IMR-90 (cell line): Measurements from ENCODE around the gene TCEA2. TPM values are rescaled to one million over a fixed set of nuclear protein-coding genes. Genes with fewer than 3 reads are reported as not detected.

ENCODE experiments used
- ATAC-seq: fragments of 200-7000 bp; cut with Tn5 transposase; 2 replicates; pipeline ENCODE4 v1.9.1; 2020; ENCODE audit warnings: low read depth, mild to moderate bottlenecking, moderate library complexity
- BruUV-seq: library from RNA; stranded (reverse); fragments of 400-500 nt; replicated peaks from 2 replicates; lab custom pipeline; 2021; lab: Mats Ljungman, UMichigan
- CTCF ChIA-PET: fragments of 300-600 bp; formaldehyde crosslinking; extraction: SDS; loops from one replicate; lab custom pipeline; 2021; ENCODE audit warnings: antibody characterized with exemption; lab: Yijun Ruan, JAX
- POLR2A ChIA-PET: fragments of 300-600 bp; sonication (Branson Sonifier 250); formaldehyde crosslinking; loops from one replicate; lab custom pipeline; 2022; ENCODE audit warnings: antibody characterized with exemption; ENCODE audit not compliant: unreplicated experiment; lab: Charles Lee
- DNase-seq: peaks from one replicate; pipeline ENCODE4 v3.0.0; 2013
- H2AFZ ChIP-seq: replicated peaks from 2 replicates; pipeline ENCODE3; 2013; ENCODE audit warnings: low read length, mild to moderate bottlenecking; ENCODE audit not compliant: poor library complexity
- H2AK5ac ChIP-seq: 2 replicates; pipeline ENCODE4 v1.6.1; 2013; ENCODE audit warnings: low read depth, low read length, inconsistent platforms
- H2AK9ac ChIP-seq: replicated peaks from 2 replicates; pipeline ENCODE3; 2013; ENCODE audit warnings: mild to moderate bottlenecking, low read depth, low read length, moderate library complexity; ENCODE audit not compliant: poor library complexity
- H2BK120ac ChIP-seq: 2 replicates; pipeline ENCODE4 v1.6.1; 2013; ENCODE audit warnings: low read depth, low read length, inconsistent platforms
- H2BK15ac ChIP-seq: 3 replicates; pipeline ENCODE4 v1.6.1; 2013; ENCODE audit warnings: low read depth, low read length, inconsistent platforms
- H2BK20ac ChIP-seq: 2 replicates; pipeline ENCODE4 v1.6.1; 2013; ENCODE audit warnings: low read depth, mild to moderate bottlenecking, inconsistent platforms, low read length, moderate library complexity
- H2BK5ac ChIP-seq: 2 replicates; pipeline ENCODE4 v1.6.1; 2013; ENCODE audit warnings: mild to moderate bottlenecking, low read depth, low read length, inconsistent platforms; ENCODE audit not compliant: poor library complexity, severe bottlenecking
- H3K14ac ChIP-seq: replicated peaks from 2 replicates; pipeline ENCODE4 v1.6.1; 2013; ENCODE audit warnings: low read depth, low read length, inconsistent platforms
- H3K18ac ChIP-seq: 2 replicates; pipeline ENCODE4 v1.6.1; 2013; ENCODE audit warnings: low read depth, low read length, control low read depth
- H3K23ac ChIP-seq: 2 replicates; pipeline ENCODE4 v1.6.1; 2013; ENCODE audit warnings: low read depth, low read length, inconsistent platforms
- H3K27ac ChIP-seq: 2 replicates; pipeline ENCODE4 v1.5.1; 2013; ENCODE audit warnings: mild to moderate bottlenecking, control low read depth, low read length; ENCODE audit not compliant: insufficient read depth
- H3K27me3 ChIP-seq: 2 replicates; pipeline ENCODE4 v1.6.1; 2013; ENCODE audit warnings: low read length; ENCODE audit not compliant: control insufficient read depth, insufficient read depth
- H3K36me3 ChIP-seq: 2 replicates; pipeline ENCODE4 v1.6.1; 2013; ENCODE audit warnings: low read length, mixed read lengths; ENCODE audit not compliant: control insufficient read depth, insufficient read depth
- H3K4ac ChIP-seq: 2 replicates; pipeline ENCODE4 v1.6.1; 2013; ENCODE audit warnings: low read depth, low read length, inconsistent platforms
- H3K4me1 ChIP-seq: 2 replicates; pipeline ENCODE4 v1.6.1; 2013; ENCODE audit warnings: low read length, mixed read lengths; ENCODE audit not compliant: control insufficient read depth, insufficient read depth
- H3K4me2 ChIP-seq: 2 replicates; pipeline ENCODE4 v1.6.1; 2013; ENCODE audit warnings: low read depth, mild to moderate bottlenecking, control low read depth, low read length, moderate library complexity
- H3K4me3 ChIP-seq: 2 replicates; pipeline ENCODE4 v1.5.1; 2013; ENCODE audit warnings: low read depth, mild to moderate bottlenecking, control low read depth, low read length, moderate library complexity; ENCODE audit not compliant: insufficient read depth
- H3K56ac ChIP-seq: 2 replicates; pipeline ENCODE4 v1.6.1; 2013; ENCODE audit warnings: low read length, inconsistent platforms; ENCODE audit not compliant: insufficient read depth; ENCODE audit errors: extremely low read depth
- H3K79me1 ChIP-seq, 2 experiments: 2 replicates each; pipeline ENCODE4 v1.6.1; 2013; ENCODE audit warnings: low read length in 2 of 2, inconsistent platforms in 1 of 2, low read depth in 1 of 2
- H3K9ac ChIP-seq: 2 replicates; pipeline ENCODE4 v1.6.1; 2013; ENCODE audit warnings: low read depth, low read length, control low read depth
- H3K9me1 ChIP-seq: 2 replicates; pipeline ENCODE4 v1.6.1; 2013; ENCODE audit warnings: low read length, inconsistent platforms; ENCODE audit not compliant: insufficient read depth
- H3K9me3 ChIP-seq: 2 replicates; pipeline ENCODE4 v1.6.1; 2013; ENCODE audit warnings: low read length; ENCODE audit not compliant: control insufficient read depth, insufficient read depth
- H4K20me1 ChIP-seq: 2 replicates; pipeline ENCODE4 v1.6.1; 2013; ENCODE audit warnings: low read length, inconsistent platforms; ENCODE audit not compliant: insufficient read depth
- H4K5ac ChIP-seq: 2 replicates; pipeline ENCODE4 v1.6.1; 2013; ENCODE audit warnings: mild to moderate bottlenecking, low read depth, low read length, control low read depth
- H4K8ac ChIP-seq, 2 experiments: 2 replicates each; pipeline ENCODE4 v1.6.1; 2013; ENCODE audit warnings: low read depth in 2 of 2, low read length in 2 of 2, control low read depth in 1 of 2, inconsistent platforms in 1 of 2
- H4K91ac ChIP-seq: 2 replicates; pipeline ENCODE4 v1.6.1; 2013; ENCODE audit warnings: low read depth, low read length, inconsistent platforms; ENCODE audit not compliant: insufficient read depth
- BHLHE40 ChIP-seq: fragments of 150-350 bp; IDR thresholded peaks from 2 replicates; pipeline ENCODE4 v1.6.1; 2016; ENCODE audit warnings: mild to moderate bottlenecking, low read depth, low read length
- CTCF ChIP-seq: conservative IDR thresholded peaks from 2 replicates; pipeline ENCODE4 v1.5.1; 2012; ENCODE audit warnings: mild to moderate bottlenecking, low read depth, low read length, improper control_type of control experiment
- ELK1 ChIP-seq: fragments of 150-350 bp; IDR thresholded peaks from 2 replicates; pipeline ENCODE4 v1.6.1; 2016; ENCODE audit warnings: low read depth, mild to moderate bottlenecking, low read length, moderate library complexity, borderline replicate concordance
- MAFK ChIP-seq: IDR thresholded peaks from 2 replicates; pipeline ENCODE4 v1.6.1; 2012; ENCODE audit warnings: low read depth, low read length, improper control_type of control experiment
- MAZ ChIP-seq: IDR thresholded peaks from 2 replicates; pipeline ENCODE4 v1.6.1; 2012; ENCODE audit warnings: low read depth, mild to moderate bottlenecking, low read length, improper control_type of control experiment, moderate library complexity, borderline replicate concordance
- NFE2L2 ChIP-seq: fragments of 150-350 bp; IDR thresholded peaks from 2 replicates; pipeline ENCODE4 v1.6.1; 2016; ENCODE audit warnings: low read depth, mild to moderate bottlenecking, low read length
- RAD21 ChIP-seq: IDR thresholded peaks from 2 replicates; pipeline ENCODE4 v1.6.1; 2012; ENCODE audit warnings: low read length, improper control_type of control experiment
- RCOR1 ChIP-seq: IDR thresholded peaks from 2 replicates; pipeline ENCODE4 v1.6.1; 2012; ENCODE audit warnings: mild to moderate bottlenecking, low read length, improper control_type of control experiment; ENCODE audit not compliant: insufficient replicate concordance
- USF2 ChIP-seq: fragments of 150-350 bp; IDR thresholded peaks from 2 replicates; pipeline ENCODE4 v1.6.1; 2017; ENCODE audit warnings: mild to moderate bottlenecking, antibody characterized with exemption, low read length, low read depth
- WGBS, 2 experiments: methylation state at CpG; one replicate each; pipeline versions ENCODE4 v1.1.5 to v1.1.7; 2013; ENCODE audit warnings: missing lambda C conversion rate in 2 of 2; ENCODE audit not compliant: insufficient read length in 1 of 2; ENCODE audit errors: extremely low coverage in 2 of 2; 5-methylcytosine and 5-hydroxymethylcytosine counted together
- dilution Hi-C: fragments of 300-500 bp; cut with HindIII; formaldehyde crosslinking; loops from one replicate; pipeline ENCODE4 v1.14.3; 2018; ENCODE audit warnings: low sequenced_read_pairs; ENCODE audit not compliant: unreplicated experiment
- in situ Hi-C: fragments of 300-500 bp; cut with MboI; formaldehyde crosslinking; loops from 3 replicates; pipeline ENCODE4 v1.14.3; 2019; ENCODE audit warnings: low sequenced_read_pairs, inconsistent platforms, mixed read lengths
- intact Hi-C: fragments of 100-400 bp; cut with micrococcal nuclease; formaldehyde crosslinking; loops from 2 replicates; pipeline ENCODE4 v1.10.0; 2022
- polyA plus RNA-seq, 3 experiments: library from polyadenylated mRNA; depleted of rRNA; stranded (reverse); fragments of >200 nt; gene quantifications; 2 replicates each; pipeline ENCODE4 v1.2.3, GENCODE V29; 2012; ENCODE audit warnings: low replicate concordance in 1 of 3
- total RNA-seq: library from RNA; depleted of rRNA; stranded (reverse); fragments of >200 nt; gene quantifications from 2 replicates; pipeline ENCODE4 v1.2.3, GENCODE V29; 2012

The TCEA2 gene
- total and polyA plus RNA-seq, 2 of the 4 experiments (the other 2 are of a cell fraction): 9.3 to 30.0 TPM

- Histone ChIP-seq H3K27ac (no peak overlapping the region), H3K4me1 (peaks cover 5% of the 10 kb centered on the region), H3K9me3 (no peaks in the 10 kb centered on the region), H2AK5ac (no peak overlapping the region), H2BK120ac (no peak overlapping the region), H4K5ac (no peak overlapping the region; the same call in 1 of the 2 replicates), H3K14ac (no peak overlapping the region), H4K8ac (no peak overlapping the region), H3K18ac (no peak overlapping the region), H2BK15ac (no peak overlapping the region), H4K91ac (no peak overlapping the region), H3K4me3 (no peak overlapping the region), H3K27me3 (peaks cover 30% of the 10 kb centered on the region; the same call in 1 of the 2 replicates), H3K4ac (no peak overlapping the region), H2AFZ (peak overlapping the region; percentile 12), H3K4me2 (no peak overlapping the region), H3K56ac (no peak overlapping the region), H3K36me3 (no peaks in the 10 kb centered on the region), H2BK5ac (no peak overlapping the region), H2BK20ac (no peak overlapping the region), H3K9ac (no peak overlapping the region), H3K23ac (no peak overlapping the region), H4K20me1 (no peaks in the 10 kb centered on the region), H2AK9ac (peak overlapping the region; percentile 82), H3K79me1 (no peaks in the 10 kb centered on the region), H3K9me1 (no peaks in the 10 kb centered on the region)
- peak; percentile 12 for ATAC-seq
- no TSS peak for BruUV-seq
- WGBS, 2 experiments: 29% methylated on average over 9 of the region's 17 CpGs; no CpG with 5 or more reads in 1 of the 2 experiments
- intact Hi-C loops: no loop called here
- ChIA-PET CTCF (no interaction called here), POLR2A (no interaction called here)
- peak; percentile 32 for TF ChIP-seq CTCF
- TF ChIP-seq NFE2L2: no peak
- TF ChIP-seq MAFK: no peak
- TF ChIP-seq BHLHE40: no peak
- peak; percentile 39 for TF ChIP-seq RAD21
- no peak for TF ChIP-seq MAZ
- TF ChIP-seq ELK1: no peak
- no peak for TF ChIP-seq USF2
- no peak for TF ChIP-seq RCOR1
- dilution Hi-C loops: no loop called here
- in situ Hi-C loops: no loop called here
- no peak for DNase-seq
Observed at GRCh38 chr20:64053841-64054661, 8.9 kb upstream of the TCEA2 start.
